Stomach (tissue), 9 donors: ENCODE measurements around the gene NLRX1. TPM values are rescaled to one million over a fixed set of nuclear protein-coding genes. Genes with fewer than 3 reads are reported as not detected.

Source experiments
- DNase-seq, 2 donors: peaks; one replicate each; pipeline versions ENCODE4 v3.0.0 to v3.0.0-alpha.2; 2013 to 2019
- H3K27ac ChIP-seq, 5 donors: fragments of 200-600 bp in 4 of 5; sonication (generic) in 4 of 5; one replicate each; pipeline ENCODE4 v1.5.1; 2013 to 2019; ENCODE audit warnings: mild to moderate bottlenecking in 1 of 5, moderate library complexity in 1 of 5
- H3K27me3 ChIP-seq, 3 donors: fragments of 200-600 bp; sonication (generic); one replicate each; pipeline ENCODE4 v1.5.1; 2017 to 2019; ENCODE audit warnings: mixed run types in 1 of 3
- H3K36me3 ChIP-seq, 4 donors: fragments of 200-600 bp; sonication (generic); 1 replicate in 3 of 4; 2 replicates in 1 of 4; pipeline ENCODE4 v1.5.1; 2016 to 2019
- H3K4me1 ChIP-seq, 4 donors: fragments of 200-600 bp; sonication (generic); one replicate each; pipeline ENCODE4 v1.5.1; 2016 to 2019
- H3K4me3 ChIP-seq, 4 donors: fragments of 200-600 bp; sonication (generic) in 3 of 4; one replicate each; pipeline ENCODE4 v1.5.1; 2016 to 2019; ENCODE audit warnings: mild to moderate bottlenecking in 1 of 4
- H3K9me3 ChIP-seq, 4 donors: fragments of 200-600 bp; sonication (generic); one replicate each; pipeline ENCODE4 v1.5.1; 2016 to 2019
- CTCF ChIP-seq, 7 experiments: fragments of 450-650 bp in 4 of 7; fragments of 200-600 bp in 3 of 7; sonication (generic) in 3 of 7; IDR thresholded peaks; one replicate each; pipeline ENCODE4 v1.5.1; 2016 to 2019; ENCODE audit warnings: antibody characterized with exemption in 7 of 7, control low read depth in 2 of 7, mild to moderate bottlenecking in 1 of 7
- EP300 ChIP-seq: sonication (generic); formaldehyde crosslinking; IDR thresholded peaks from one replicate; pipeline ENCODE4 v1.6.1; 2017; ENCODE audit warnings: antibody characterized with exemption
- POLR2A ChIP-seq, 4 donors: fragments of 450-650 bp; IDR thresholded peaks; one replicate each; pipeline ENCODE4 v1.6.1; 2016; ENCODE audit warnings: antibody characterized with exemption in 4 of 4, control low read depth in 2 of 4, mild to moderate bottlenecking in 1 of 4, moderate library complexity in 1 of 4
- POLR2AphosphoS5 ChIP-seq, 3 donors: sonication (generic); formaldehyde crosslinking; IDR thresholded peaks; one replicate each; pipeline ENCODE4 v1.6.1; 2016; ENCODE audit warnings: antibody characterized with exemption in 3 of 3
- WGBS, 5 donors: extraction: QIAGEN DNeasy Blood & Tissue Kit in 3 of 5; methylation state at CpG; one replicate each; pipeline versions ENCODE4 v1.1.5 to v1.1.7; 2013 to 2018; 5-methylcytosine and 5-hydroxymethylcytosine counted together
- intact Hi-C: fragments of 100-400 bp; cut with DNase I; formaldehyde crosslinking; loops from one replicate; pipeline ENCODE4 v1.15.1; 2023; ENCODE audit warnings: low total_unique reads
- polyA plus RNA-seq, 3 donors: library from polyadenylated mRNA; stranded (reverse); fragments of 200-250 nt; gene quantifications; one replicate each; pipeline ENCODE4 v1.2.3, GENCODE V29; 2013
- total RNA-seq, 5 donors: library from RNA; depleted of rRNA; stranded (reverse); fragments of >200 nt; gene quantifications; one replicate each; pipeline versions ENCODE4 v1.1.0 to v1.2.3, GENCODE V29; 2014 to 2016
- donor health status: healthy with polysubstance abuse.
- donor health status: Bipolar disorder and iron deficiency.
- donor health status: healthy.

NLRX1 gene
- total and polyA plus RNA-seq, 8 donors, result 3.8 to 101 (median 12.1) TPM

- Histone ChIP-seq H3K36me3 (peaks cover 8 to 17% (median 16%) of the 10 kb centered on the region in 4 donors), H3K4me3 (peak overlapping the region; percentile 67 to 87 (median 74)), H3K9me3 (no peaks in the 10 kb centered on the region), H3K27me3 (no peaks in the 10 kb centered on the region), H3K4me1 (peaks cover 11 to 23% (median 17%) of the 10 kb centered on the region in 4 donors), H3K27ac (peak overlapping the region; percentile 92 to 97 (median 96))
- intact Hi-C loops, result no loop called here
- WGBS, 5 donors, result 6 to 13% (median 9%) methylated on average over 14 to 15 of the region's 15 CpGs
- DNase-seq, result peak; percentile 33 to 76
- no peak for TF ChIP-seq POLR2AphosphoS5 (IDR thresholded peaks at IDR 0.05)
- TF ChIP-seq EP300, result no peak
- no peak for TF ChIP-seq POLR2A (IDR thresholded peaks at IDR 0.05)
- TF ChIP-seq CTCF (IDR thresholded peaks at IDR 0.05), result no peak
Observed at GRCh38 chr11:119169282-119169719, 776 bp downstream of the NLRX1 start.

GRCh38 chr11:119172513-119172912 is 4.0 kb downstream of the NLRX1 start:
- Histone ChIP-seq H3K36me3 (peaks cover 14 to 49% (median 39%) of the 10 kb centered on the region in 4 donors), H3K27me3 (no peaks in the 10 kb centered on the region), H3K9me3 (no peaks in the 10 kb centered on the region), H3K27ac (no peak overlapping the region), H3K4me3 (no peak overlapping the region), H3K4me1 (peaks cover 11 to 33% (median 17%) of the 10 kb centered on the region in 4 donors)
- 80 to 93% (median 89%) methylated on average over 2 of the region's 2 CpGs for WGBS, 5 donors
- intact Hi-C loops, result no loop called here
- DNase-seq, result no peak
- TF ChIP-seq EP300, result no peak
- no peak for TF ChIP-seq CTCF (IDR thresholded peaks at IDR 0.05)
- TF ChIP-seq POLR2A (IDR thresholded peaks at IDR 0.05), result no peak
- TF ChIP-seq POLR2AphosphoS5 (IDR thresholded peaks at IDR 0.05), result no peak

- Histone ChIP-seq H3K9me3 (no peaks in the 10 kb centered on the region), H3K27me3 (no peaks in the 10 kb centered on the region), H3K36me3 (peaks cover 14 to 56% (median 44%) of the 10 kb centered on the region in 4 donors), H3K27ac (no peak overlapping the region), H3K4me1 (peaks cover 5 to 24% (median 10%) of the 10 kb centered on the region in 4 donors), H3K4me3 (no peak overlapping the region)
- intact Hi-C loops, result no loop called here
- TF ChIP-seq EP300 (no peak), POLR2A (IDR thresholded peaks at IDR 0.05) (no peak)
- 85 to 91% (median 89%) methylated on average over 19 to 21 of the region's 21 CpGs for WGBS, 5 donors
- DNase-seq, result no peak
Observed at GRCh38 chr11:119173453-119173852, 4.9 kb downstream of the NLRX1 start.

- intact Hi-C loops, result no loop called here
- Histone ChIP-seq H3K27me3 (no peaks in the 10 kb centered on the region), H3K4me1 (peaks cover 0 to 10% (median under 1%) of the 10 kb centered on the region in 4 donors), H3K36me3 (peaks cover 20 to 68% (median 56%) of the 10 kb centered on the region in 4 donors), H3K4me3 (no peak overlapping the region), H3K27ac (no peak overlapping the region), H3K9me3 (no peaks in the 10 kb centered on the region)
- peak in 1 of 2 donors; percentile 19 for DNase-seq
- 63 to 71% (median 69%) methylated on average over 6 of the region's 6 CpGs for WGBS, 5 donors
- TF ChIP-seq CTCF (IDR thresholded peaks at IDR 0.05) (no peak), POLR2AphosphoS5 (IDR thresholded peaks at IDR 0.05) (no peak), EP300 (no peak), POLR2A (IDR thresholded peaks at IDR 0.05) (no peak)
Observed at GRCh38 chr11:119175493-119176077, 7.1 kb downstream of the NLRX1 start.

- DNase-seq, result no peak
- Histone ChIP-seq H3K4me3 (no peak overlapping the region), H3K27ac (no peak overlapping the region), H3K4me1 (peaks cover 0 to 10% (median 0%) of the 10 kb centered on the region in 4 donors), H3K27me3 (no peaks in the 10 kb centered on the region), H3K36me3 (peaks cover 20 to 88% (median 75%) of the 10 kb centered on the region in 4 donors), H3K9me3 (no peaks in the 10 kb centered on the region)
- no peak for TF ChIP-seq CTCF (IDR thresholded peaks at IDR 0.05)
- TF ChIP-seq POLR2A (IDR thresholded peaks at IDR 0.05), result no peak
- TF ChIP-seq POLR2AphosphoS5 (IDR thresholded peaks at IDR 0.05), result no peak
- TF ChIP-seq EP300, result no peak
- WGBS, 5 donors, result 65 to 78% (median 69%) methylated on average over 4 of the region's 4 CpGs
- intact Hi-C loops, result no loop called here
Observed at GRCh38 chr11:119178166-119178680, 9.7 kb downstream of the NLRX1 start.
